Tibial nerve (tissue), 3 donors: Measurements from ENCODE around the gene CREB3.

Experiments used
- POLR2A ChIP-seq, 2 donors: fragments of 450-650 bp; IDR thresholded peaks; one replicate each; pipeline ENCODE4 v1.6.1; 2017; ENCODE audit warnings: antibody characterized with exemption in 2 of 2, mild to moderate bottlenecking in 2 of 2, moderate library complexity in 2 of 2
- TF ChIP-seq, protein P1 (sequence below), 5 experiments: fragments of 200-600 bp in 3 of 5; fragments of 450-650 bp in 2 of 5; sonication (generic) in 3 of 5; IDR thresholded peaks; one replicate each; pipeline ENCODE4 v1.5.1; 2016 to 2019; ENCODE audit warnings: antibody characterized with exemption in 5 of 5, mild to moderate bottlenecking in 3 of 5, moderate library complexity in 2 of 5

DNA sequence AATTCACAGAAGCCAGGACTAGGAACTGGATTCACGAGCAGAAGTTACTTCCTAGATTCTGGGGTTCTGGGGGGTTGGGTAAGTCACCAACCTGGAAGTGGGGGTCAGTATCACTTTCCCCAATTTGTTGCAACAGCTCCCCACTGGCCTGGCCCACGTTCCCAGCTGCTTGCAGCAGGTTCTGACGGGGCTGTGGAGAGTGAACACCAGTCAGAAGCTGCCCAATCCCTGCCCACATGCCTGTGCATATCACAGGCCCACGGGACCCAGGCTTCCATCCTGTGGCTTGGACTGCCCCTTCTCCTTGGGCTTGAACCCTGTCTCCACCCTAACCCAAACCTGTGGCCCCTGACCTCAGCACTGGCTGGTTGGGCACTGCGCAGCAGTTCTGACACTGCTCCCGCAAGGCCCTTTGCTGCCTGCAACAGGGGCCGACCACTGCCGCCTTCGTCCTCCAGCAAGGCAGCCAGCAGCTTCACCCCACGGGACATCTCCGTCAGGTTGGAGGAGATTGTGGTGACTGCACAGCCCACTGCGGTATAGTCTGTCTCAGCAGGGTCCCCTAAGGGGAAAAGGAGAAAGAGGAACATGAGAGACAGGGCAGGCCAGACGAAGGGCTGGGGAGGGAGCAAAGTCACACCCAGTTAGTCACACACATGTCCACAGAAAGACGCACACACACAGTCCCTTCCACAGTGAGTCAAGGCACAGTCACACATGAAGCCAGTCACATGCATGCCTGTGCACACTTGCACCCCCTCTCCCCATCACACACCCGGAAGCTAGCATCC lies 13.6 kb upstream of the CREB3 start:
- TF ChIP-seq POLR2A (IDR thresholded peaks at IDR 0.05): no peak
- TF ChIP-seq, protein P1, sequence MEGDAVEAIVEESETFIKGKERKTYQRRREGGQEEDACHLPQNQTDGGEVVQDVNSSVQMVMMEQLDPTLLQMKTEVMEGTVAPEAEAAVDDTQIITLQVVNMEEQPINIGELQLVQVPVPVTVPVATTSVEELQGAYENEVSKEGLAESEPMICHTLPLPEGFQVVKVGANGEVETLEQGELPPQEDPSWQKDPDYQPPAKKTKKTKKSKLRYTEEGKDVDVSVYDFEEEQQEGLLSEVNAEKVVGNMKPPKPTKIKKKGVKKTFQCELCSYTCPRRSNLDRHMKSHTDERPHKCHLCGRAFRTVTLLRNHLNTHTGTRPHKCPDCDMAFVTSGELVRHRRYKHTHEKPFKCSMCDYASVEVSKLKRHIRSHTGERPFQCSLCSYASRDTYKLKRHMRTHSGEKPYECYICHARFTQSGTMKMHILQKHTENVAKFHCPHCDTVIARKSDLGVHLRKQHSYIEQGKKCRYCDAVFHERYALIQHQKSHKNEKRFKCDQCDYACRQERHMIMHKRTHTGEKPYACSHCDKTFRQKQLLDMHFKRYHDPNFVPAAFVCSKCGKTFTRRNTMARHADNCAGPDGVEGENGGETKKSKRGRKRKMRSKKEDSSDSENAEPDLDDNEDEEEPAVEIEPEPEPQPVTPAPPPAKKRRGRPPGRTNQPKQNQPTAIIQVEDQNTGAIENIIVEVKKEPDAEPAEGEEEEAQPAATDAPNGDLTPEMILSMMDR (IDR thresholded peaks at IDR 0.05): no peak
